Measurements from ENCODE around the gene IGFN1. TPM values are rescaled to one million over a fixed set of nuclear protein-coding genes. Genes with fewer than 3 reads are reported as not detected.

Gene IGFN1
- total RNA-seq, 1 experiment from 2014 or later: not detected

GRCh38 chr1:201205036-201205435 lies 14.4 kb downstream of the IGFN1 start:
- peaks cover 18% of the 10 kb centered on the region for H3K27me3 Mint-ChIP-seq (ENCODE audit: low read depth)
- DNase-seq: no peak
- Histone ChIP-seq H2BK5ac (ENCODE audit: insufficient read length, low read length) (no peak overlapping the region), H4K5ac (ENCODE audit: insufficient read length, low read depth, low read length) (no peak overlapping the region), H3K27me3 (ENCODE audit: insufficient read depth, low read length) (no peaks in the 10 kb centered on the region), H3K79me2 (ENCODE audit: insufficient read depth, low read length) (no peaks in the 10 kb centered on the region), H2BK120ac (ENCODE audit: low read depth, low read length, poor library complexity, severe bottlenecking) (no peak overlapping the region), H2AK5ac (ENCODE audit: insufficient read length, low read length) (no peak overlapping the region), H2BK15ac (ENCODE audit: low read depth, low read length) (no peak overlapping the region), H2AFZ (ENCODE audit: low read length) (no peak overlapping the region), H4K20me1 (ENCODE audit: control insufficient read depth, insufficient read depth, insufficient read length) (no peaks in the 10 kb centered on the region), H4K8ac (replicated peaks; ENCODE audit: insufficient read length, low read depth, low read length) (no peak overlapping the region), H3K79me1 (ENCODE audit: insufficient read depth, low read depth, low read length, poor library complexity, severe bottlenecking) (no peaks in the 10 kb centered on the region), H3K14ac (ENCODE audit: insufficient read depth, low read length) (no peak overlapping the region), H2BK20ac (ENCODE audit: low read depth, low read length, poor library complexity, severe bottlenecking) (no peak overlapping the region), H3K18ac (ENCODE audit: insufficient read length, low read depth, low read length) (no peak overlapping the region), H3K9me3 (ENCODE audit: control insufficient read depth, low read depth, low read length) (no peaks in the 10 kb centered on the region), H3K23ac (ENCODE audit: insufficient read length, low read depth, low read length) (no peak overlapping the region), H3K4me2 (ENCODE audit: insufficient read depth, insufficient read length, low read length) (no peak overlapping the region), H3K23me2 (ENCODE audit: insufficient read length, low read depth, low read length, poor library complexity, severe bottlenecking) (no peaks in the 10 kb centered on the region), H3T11ph (ENCODE audit: low read length) (no peak overlapping the region), H3K4me1 (ENCODE audit: insufficient read depth, low read length) (no peaks in the 10 kb centered on the region), H3K27ac (ENCODE audit: insufficient read length, low read depth, low read length) (no peak overlapping the region), H2BK12ac (ENCODE audit: insufficient read length, low read depth, low read length) (no peak overlapping the region), H3K4ac (ENCODE audit: low read depth, low read length) (no peak overlapping the region), H4K91ac (ENCODE audit: insufficient read length, low read depth, low read length) (no peak overlapping the region), H3K9ac (ENCODE audit: extremely low read depth, insufficient read length, low read length) (no peak overlapping the region), H3K56ac (ENCODE audit: insufficient read length, low read depth, low read length) (no peak overlapping the region)
- no peak for TF ChIP-seq CTCF (conservative IDR thresholded peaks at IDR 0.05)
- no CpG with 5 or more reads among the region's 13 CpGs for WGBS (ENCODE audit: extremely low coverage, insufficient read length, low lambda C conversion rate)
- no peak overlapping the region for H3K27ac Mint-ChIP-seq
- no peaks in the 10 kb centered on the region for H3K9me3 Mint-ChIP-seq
- peaks cover 0 to 2% of the 10 kb centered on the region in 2 experiments; a peak in 1 of 4 replicates for H3K4me1 Mint-ChIP-seq
- no peak overlapping the region for H3K4me3 Mint-ChIP-seq
- no peaks in the 10 kb centered on the region for H3K36me3 Mint-ChIP-seq (ENCODE audit: insufficient read depth in 1 of 3, low read depth in 3 of 3)
